GM19455 (cell line): ENCODE measurements around the gene SLX4IP.

Source experiments
- ATAC-seq: cut with Tn5 transposase; IDR thresholded peaks from one replicate; pipeline ENCODE4 v1.9.1; 2021; ENCODE audit not compliant: unreplicated experiment

The SLX4IP gene

DNA sequence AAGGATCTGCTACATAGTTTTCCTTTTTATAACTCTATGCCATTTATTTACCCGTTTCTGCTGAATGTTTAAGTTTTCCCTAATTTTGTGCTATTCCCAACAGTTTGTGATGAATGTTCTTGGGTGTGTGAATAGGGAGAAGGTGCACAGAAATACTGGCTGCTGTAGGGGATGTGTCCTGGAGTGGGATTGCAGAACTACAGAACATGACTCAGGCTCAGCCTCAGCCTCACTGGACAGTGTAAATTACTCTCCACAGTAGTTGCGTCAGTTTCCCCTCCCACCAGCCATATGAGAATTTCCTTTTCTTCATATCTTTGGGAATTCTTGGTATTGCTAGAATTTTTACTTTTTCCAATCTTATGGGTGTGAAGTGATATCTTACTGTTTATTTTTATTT lies 57.0 kb downstream of the SLX4IP start:
- no peak for ATAC-seq

DNA sequence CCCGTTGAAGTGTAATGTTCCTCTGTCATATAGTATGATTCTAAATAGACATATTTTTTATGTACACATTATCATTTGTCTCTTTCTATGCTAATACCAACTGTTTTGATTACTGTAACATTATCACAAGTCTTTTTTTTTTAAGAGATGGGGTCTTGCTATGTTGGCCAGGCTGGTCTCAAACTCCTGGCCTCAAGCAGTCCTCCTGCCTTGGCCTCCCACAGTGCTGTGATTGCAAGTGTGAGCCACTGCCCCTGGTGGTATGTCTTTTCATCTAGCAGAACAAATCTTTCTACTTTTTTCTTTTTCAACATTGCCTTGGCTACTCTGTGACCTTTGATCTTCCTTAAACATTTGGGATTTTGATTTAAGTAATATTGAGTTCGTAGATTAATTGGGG lies 57.7 kb downstream of the SLX4IP start:
- ATAC-seq = no peak

DNA sequence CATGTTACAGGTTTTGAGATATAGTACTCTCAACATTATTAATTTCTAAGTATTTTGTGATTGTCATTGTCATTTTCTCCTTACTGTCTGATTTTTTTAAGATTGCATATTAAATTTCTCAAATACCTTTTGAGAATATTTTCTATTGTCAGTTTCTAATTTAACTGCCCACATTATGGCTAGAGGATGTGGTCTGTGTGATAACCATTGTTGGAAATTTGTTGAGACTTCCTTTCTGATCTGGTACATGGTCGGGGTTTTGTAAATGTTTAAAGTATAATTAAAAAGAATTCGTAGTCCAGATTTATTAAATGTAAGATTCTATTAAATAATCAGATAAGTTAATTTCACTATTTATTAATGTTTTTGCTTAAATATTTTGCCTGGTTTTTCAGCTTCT lies 60.1 kb downstream of the SLX4IP start:
- no peak for ATAC-seq

DNA sequence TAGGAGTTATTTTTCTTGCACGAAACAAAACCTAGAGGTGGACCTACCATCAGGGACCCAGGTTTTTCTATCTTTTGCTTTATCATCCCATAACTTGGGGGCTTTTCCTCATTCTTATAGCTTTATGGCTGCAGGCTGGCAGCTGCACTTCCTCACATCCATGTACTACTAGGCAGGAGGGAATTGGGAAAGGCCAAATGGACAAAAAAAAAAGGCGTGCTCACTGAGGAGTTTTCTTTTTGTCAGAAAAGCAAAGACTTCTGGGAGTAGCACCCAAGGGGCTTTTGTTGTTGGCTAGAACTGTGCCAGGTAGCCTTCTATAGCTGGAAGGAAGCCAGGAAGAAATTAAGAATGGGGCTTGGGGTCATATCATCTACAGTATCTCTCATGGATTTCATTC lies 61.4 kb downstream of the SLX4IP start:
- ATAC-seq = no peak

DNA sequence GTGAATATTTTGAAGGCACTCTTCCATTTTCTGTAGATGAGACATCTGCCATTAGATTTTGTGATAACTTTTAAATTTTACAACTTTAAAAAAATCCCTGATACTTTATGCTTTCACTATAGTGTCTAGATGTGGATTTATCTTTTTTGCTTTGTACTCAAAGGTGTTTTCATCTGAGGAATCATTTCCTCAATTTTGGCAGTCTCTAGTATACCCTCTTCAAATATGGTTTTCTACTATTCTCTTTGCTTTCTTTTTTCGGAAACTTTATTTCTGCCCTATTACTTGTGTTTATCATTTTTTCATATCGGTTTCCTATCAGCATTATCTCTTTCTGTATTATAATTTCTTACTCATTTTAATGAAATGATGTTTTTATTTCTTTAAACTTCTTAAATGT lies 62.2 kb downstream of the SLX4IP start:
- ATAC-seq = no peak

DNA sequence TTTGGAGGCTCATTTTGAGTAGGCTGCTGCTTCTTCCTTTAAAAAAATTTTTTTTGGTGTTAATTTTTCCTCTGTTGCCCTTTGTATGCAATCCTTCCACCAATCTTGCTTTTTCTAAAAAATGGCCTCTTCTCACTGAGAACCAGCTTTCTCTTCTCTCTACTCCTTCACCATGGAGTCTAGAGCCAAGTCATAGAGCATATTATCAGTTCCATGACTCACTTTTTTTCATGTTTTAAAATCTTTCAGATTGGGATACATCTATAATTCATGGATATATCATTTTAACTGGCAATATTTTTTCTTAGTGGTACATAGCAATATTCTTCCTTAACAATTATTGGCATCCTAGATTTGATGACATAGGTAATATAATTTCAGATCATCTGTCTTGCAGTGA lies 62.7 kb downstream of the SLX4IP start:
- ATAC-seq = no peak

DNA sequence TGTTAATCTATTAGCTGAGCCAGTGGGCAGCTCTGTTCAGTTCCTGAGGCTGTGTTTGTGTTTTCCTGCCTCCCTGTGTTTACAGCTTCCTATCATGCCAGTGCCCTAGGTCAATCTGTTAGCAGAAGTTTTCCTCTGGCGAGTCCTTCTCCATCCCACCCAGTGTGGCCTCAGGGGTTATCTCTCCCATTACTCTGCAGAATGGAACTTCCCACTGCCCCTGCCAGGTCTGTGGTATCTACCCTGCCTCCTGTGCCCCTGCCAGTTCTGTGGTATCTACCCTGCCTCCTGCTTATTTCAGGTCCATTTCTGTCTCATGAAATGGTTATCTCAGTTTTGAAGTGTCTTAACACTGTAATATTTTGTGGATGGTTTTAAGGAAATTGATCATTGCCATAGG lies 63.1 kb downstream of the SLX4IP start:
- ATAC-seq = no peak

DNA sequence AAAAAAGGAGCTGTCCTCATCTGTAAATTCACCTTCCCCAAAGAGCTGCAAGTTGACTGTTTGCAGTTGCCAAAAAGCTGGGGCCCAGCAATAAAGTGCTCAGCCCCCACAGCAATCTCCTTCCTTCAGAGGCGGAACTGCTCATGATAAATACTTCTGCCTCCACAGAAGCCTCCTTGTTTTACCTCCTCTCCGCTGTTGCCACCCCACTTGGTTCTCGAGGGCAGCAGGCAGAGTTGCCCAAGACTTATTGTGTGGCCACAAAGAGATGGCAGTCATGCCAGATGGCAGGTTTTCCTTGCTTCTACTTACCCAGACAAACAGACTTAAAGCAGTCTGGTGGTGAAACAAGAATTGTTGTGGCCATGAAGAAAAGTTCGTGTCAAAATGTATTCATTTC lies 66.3 kb downstream of the SLX4IP start:
- no peak for ATAC-seq

DNA sequence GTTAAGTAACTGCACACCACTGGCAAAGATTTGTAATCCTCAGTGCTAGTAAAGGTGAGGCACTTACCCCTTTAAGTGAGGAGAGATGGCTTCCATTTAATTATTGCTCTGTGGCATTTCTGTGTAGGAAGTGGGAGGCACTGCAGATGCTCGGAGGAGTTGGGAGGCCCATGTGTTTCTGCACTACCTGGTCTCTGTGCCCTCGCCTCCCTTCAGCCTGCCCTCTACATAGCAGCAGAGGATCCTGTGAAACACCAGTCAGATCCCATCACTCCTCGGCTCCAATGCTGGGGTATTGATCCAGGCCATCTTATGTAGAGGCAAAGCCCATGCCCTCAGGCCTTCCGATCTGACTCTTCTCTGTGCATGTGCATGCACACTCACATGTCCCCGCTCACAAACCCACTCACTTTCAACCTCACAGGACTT lies 67.0 kb downstream of the SLX4IP start:
- ATAC-seq = no peak

DNA sequence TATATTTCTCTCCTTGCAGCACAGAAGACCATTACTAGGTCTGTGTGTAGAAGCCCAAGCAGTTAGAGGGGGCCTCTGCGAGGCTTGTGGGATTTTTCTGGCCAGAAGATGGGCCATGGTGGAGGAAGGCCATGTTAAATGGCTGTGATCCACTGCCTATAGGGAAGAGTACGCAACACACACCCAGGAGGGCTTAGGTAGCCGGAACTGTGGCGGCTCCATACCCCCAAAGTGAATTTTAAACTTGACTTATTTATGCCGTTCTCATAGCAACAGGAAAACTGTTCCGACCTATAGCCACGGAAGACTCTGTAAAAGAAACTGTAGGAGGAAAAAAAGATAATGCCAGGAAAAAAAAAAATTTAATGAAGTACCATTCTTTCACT lies 69.5 kb downstream of the SLX4IP start:
- ATAC-seq = no peak

DNA sequence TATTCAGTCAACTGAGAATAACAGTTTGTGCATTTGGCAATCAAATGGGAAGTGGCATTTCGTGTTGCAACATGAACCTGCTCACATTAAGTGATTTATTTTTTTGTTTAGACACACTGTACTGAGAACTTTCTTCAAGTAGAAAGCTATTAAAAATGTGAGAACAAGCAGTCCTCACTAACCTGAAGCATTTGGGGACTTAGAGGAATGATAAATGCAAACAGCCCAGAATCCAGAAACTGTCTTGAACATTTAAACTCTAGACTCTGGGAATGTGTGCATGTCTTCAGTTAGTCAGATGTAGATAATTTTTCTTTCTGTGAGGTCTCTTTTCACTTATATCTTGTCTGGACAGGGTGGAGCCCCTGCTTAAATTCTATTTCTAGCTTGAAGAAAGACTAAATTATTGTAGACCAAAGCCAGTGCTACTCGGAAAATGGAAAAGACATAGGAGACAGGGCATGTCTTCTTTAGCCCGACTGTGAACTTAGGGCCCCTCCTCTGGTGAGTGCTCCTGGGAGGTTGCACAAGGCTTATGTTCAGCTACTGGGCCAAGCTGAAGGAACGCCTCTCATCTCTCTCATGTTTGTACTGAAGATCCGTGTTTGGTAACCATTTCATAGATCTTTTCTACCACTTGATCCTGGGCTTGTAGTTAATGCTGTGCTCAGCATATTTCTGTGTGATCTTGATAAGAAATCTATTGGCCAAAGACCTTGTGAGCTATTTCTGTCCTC lies 70.1 kb downstream of the SLX4IP start:
- no peak for ATAC-seq

DNA sequence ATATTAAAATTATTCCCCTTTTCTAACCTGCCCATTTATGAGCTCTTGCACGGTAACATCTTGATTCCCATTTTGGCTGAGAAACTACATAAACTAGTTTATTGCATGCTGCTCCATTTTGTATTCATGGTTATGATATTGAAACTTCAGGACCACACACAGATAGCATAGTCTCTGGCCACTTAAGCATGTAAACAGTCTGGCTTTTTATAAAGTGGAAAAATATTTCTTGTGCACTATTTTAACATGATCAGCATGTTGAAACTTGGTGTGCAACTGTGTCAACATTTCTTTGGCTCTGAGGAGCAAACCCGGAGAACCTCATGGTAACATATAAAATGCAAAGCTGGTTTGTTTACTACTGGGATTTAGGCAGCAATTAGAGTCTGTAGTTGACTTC lies 70.7 kb downstream of the SLX4IP start:
- ATAC-seq = no peak

DNA sequence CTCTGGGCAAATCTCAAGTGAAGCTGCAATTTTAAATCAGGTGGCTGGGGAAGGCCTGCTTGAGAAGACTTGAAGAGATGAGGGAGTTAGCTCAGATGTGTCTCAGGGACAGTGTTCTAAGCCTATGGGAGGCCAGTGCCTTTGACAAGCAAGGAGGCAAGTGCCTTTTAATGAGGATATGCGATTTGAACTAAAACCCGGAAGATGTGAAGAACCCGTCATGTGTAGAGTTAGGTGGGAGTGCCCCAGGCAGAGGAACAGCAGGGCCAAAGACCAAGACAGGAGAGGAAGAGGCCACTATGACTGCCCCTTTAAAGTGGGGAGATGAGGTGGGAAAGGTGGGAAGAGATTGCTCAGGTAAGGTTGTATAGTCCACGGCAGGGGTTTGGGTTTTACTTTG lies 71.9 kb downstream of the SLX4IP start:
- no peak for ATAC-seq

DNA sequence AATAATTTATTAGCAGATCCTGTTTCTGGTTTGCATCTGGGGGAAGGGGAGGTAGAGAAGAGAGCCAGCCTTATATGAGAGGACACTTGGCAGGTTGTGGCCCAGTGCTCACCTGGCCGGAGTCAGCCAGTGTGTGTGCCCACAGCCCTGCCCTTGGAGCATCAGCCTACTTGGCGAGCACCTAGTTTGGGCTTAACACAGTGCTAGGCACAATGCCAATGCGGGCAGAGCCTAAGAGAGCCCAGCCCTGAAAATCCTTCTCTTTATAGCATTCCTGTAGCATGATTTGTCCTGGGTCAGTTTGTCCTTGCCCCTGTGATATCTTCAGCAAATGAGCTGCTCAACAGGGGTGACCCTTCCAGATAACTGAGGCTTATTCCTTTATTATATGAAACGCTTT lies 73.0 kb downstream of the SLX4IP start:
- no peak for ATAC-seq

DNA sequence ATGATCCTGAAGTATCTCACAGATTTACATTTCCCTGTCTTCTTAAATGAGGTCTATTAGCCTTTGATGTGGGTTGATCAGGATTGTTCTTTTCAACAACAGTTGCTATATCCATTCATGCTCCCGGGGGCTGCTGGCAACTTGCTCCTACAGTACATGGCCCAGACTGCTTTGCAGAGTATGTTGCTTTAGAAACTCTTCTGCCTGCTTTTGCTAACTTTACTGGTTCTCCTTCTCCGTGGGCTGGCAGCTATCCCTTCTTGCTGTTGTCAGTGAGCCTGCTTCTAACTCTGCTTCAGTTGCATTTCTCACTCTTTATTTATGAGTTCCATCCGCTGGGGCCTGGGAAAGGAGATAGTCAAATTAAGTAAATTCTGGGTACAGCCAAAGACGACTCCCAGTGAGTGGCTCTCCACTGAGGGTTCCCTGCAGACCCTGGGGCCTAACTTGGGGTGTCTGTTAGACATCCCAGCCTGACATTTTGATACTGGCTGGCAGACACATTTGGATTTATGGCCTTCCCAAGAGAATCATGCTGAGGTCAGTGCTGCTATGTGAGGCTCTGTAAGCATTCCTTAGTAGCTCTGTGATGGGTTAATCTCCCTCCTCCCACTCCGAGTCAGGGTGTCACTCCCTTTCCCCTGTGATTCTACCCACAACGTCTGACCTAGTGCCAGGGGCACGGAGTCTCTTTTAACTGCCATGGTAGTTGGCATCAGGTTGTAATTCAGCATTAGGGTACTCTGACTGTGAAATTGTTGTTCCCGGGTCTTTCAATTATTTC lies 73.6 kb downstream of the SLX4IP start:
- no peak for ATAC-seq

DNA sequence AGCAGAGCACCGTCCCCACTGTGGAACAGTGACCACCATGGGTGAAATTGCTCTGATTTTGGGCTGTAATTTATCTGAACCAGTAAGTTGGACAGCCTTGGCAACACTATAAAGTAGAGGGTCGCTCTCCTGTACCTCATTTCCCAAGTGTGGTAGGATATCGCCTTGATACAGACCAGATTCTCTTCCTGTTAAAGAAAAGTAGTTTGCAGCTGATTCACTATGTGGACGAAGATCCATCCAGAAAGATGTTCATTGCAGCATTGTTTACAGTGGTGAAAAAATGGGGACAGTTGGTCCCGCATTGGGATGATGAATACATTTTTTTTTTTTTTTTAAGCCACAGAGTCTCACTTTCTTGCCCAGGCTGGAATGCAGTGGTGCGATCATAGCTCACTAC lies 74.3 kb downstream of the SLX4IP start:
- ATAC-seq = no peak

DNA sequence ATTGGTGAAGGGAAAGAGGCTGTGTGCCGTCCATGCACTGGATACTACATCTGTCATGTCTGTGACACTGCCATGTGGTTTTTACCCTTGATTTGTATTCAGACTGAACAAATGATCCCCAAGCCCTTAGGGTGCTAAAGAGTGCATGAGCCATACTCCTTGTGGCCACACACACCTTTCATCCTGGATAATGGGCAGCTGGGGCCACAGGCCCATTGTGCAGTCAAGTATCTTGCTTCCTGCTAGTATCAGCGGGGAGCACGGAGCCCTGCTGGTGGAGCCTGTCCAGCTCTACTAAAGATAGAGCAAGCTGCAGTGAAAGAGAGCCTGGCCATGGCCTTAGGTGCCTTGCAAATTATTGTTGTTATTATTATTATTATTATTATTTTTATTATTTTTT lies 75.1 kb downstream of the SLX4IP start:
- no peak for ATAC-seq

DNA sequence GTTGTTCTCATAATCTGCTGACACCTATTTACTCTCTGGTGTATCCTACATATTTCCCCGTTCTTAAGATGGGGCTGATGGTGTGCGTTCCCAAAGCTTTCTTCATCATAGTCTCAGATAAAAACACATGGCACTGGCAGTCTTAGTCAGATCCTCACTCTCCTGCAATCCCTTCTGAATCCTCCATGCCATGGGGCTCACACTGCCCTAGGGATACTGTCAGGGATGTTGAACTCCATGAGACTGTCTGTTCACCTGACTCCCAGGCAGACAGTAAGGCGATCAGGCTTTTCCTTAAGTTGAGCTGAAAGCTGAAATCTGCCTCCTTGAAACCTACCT lies 76.0 kb downstream of the SLX4IP start:
- ATAC-seq = peak; percentile 2

DNA sequence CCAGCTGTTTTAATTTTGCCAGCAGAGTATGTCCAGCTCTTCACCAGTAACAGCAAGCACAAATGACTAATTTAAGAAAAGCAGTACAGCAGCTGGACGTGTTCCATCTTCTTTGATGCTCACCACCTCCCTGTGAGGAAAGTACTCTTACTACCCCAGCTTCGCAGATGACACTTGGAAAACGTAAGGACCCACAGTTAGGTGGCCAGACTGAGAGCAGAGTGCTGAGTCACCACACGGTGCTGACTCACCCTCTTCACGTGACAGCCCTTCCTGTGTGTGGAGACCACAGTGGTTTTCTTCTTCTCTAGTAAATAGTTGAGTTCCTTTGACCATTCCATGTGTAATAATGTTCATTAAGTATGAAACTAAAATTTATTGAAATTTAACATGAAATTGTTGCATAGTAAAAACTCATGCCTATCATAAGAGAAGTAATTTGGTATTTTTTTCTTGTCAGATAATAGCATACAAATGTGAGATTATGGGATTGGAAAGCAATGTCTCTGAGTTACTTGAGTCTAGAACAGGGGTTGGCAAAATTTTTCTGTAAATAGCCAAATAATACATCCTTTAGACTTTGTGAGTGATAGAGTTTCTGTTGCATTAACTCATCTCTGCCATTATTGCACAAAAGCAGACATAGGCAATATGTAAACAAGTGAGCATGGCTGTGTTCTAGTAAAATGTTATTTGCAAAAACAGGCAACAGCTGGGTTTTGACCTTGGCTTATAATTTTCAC lies 76.6 kb downstream of the SLX4IP start:
- ATAC-seq = peak; percentile 98

DNA sequence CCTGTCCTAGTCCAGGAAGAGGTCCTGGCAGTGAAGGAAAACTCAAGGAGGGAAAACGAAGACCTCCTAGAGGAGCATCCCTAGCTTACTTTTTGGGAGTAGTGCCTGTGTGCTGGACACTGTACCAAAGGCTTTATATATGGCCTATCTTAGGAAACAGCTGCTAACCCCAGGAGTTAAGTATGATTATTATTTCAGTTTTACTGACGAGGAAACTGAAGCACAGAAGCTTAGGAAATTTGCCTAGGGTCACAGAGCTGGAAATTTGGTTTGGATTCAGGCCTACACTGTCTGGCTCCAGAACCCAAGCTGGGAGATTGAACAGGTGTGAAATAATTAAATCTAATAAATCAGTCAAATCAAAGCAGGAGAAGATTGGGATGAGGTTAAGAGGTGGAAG lies 78.0 kb downstream of the SLX4IP start:
- no peak for ATAC-seq

DNA sequence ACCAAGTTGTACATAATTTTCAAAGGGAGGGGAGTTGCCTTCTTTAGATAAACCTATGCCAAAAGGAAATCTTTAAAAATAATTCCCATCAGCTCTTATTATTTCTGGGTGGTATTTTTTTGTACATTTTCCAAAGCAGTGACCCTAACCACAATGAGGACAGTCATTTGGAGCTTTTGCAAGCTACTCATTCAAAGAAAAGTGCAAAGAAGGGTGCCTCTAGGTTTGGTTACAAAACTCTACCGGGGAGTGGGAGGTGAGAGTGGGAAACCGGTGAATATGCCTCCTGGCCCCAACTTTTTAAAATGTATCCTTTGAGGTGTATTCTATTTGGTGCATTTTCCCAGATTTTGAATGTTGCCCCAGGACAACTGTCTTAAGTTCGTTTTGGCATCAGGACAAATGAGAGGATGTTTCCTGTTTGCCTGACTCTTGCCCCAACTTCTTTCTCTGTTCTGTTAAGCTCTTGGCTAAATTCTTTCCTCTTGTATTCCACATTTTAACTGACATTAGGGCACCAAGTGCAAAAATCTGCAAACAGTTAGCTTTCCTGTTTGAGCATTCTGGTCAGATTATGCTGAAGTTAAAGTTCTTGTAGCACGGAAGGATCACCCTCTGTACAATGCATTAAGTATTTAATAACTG lies 78.9 kb downstream of the SLX4IP start:
- no peak for ATAC-seq

DNA sequence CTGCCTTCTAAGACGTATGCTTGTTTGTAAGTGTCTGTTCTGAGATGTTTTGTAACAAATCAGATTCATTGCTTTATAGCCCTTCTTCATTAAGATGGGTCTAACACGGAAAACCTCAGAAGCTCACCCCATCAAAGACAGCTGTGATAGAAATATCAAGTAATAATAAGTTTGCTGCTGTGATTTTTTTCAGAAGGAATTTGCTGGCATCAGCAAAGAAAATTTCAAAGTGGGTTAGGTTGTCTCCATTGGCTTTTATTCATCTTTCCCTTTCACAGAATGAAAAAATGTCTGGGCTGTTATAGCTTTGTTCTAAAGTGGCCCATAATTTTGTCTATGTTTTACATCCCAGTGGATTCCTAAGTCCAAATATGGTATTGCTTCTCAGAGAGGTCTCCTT lies 81.4 kb downstream of the SLX4IP start:
- ATAC-seq = no peak
